GM18499 (cell line): ENCODE data around the gene AFG3L2.

Experiments used
- ATAC-seq: cut with Tn5 transposase; IDR thresholded peaks from one replicate; pipeline ENCODE4 v1.9.1; 2021; ENCODE audit warnings: moderate number of reproducible peaks; ENCODE audit not compliant: insufficient read depth, unreplicated experiment

AFG3L2 gene

DNA sequence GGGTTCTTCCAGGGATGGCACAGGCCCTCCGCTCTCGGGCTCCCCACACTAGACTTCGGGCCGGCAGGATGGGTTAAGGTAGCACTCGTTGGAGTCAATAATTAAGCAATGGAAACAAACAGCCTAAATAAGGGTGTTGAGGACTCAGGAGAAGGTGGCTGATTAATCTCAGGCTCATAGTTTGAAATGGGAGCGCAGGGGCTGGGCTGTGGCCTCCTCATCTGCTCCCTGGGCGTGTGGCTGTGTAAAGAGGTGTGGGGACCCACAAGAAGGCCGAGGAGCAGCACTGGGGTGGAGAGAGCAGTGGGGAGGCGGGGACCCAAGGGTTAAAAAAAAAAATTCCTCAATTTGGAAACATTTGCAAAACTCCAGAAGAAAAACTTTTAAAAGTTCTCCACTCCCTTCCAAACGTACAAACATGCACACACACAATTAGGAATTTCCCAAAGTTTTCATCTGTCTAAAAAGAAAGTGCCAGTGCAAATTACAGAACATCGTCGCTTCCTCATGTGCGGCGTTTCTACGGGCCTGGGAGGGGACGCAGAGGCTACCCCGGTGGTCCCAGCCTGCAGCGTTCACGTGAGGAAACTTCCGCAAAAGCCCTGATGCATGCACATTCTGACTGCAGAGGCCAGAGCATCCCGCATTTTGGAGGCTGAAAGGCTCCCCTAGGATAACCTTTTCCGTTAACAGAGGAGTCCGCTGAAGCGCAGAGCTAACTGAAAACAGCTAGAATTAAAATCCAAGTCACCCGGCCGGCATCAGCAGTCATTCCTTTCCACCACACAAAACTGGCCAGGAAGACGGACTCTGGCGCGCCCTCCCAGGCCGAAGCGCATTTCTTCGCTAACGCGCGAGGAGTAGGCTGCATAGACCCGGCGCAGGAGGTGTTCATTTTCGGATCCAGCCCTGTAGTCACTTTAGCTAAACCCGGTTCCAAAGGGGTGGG, 70.0 kb downstream of the AFG3L2 start:
- no peak for ATAC-seq

GRCh38 chr18:12305930-12306629, 70.9 kb downstream of the AFG3L2 start:
- no peak for ATAC-seq

GRCh38 chr18:12305211-12305610, 71.8 kb downstream of the AFG3L2 start:
- ATAC-seq = no peak

GRCh38 chr18:12304351-12305210, 72.4 kb downstream of the AFG3L2 start:
- no peak for ATAC-seq

GRCh38 chr18:12302391-12303147, 74.5 kb downstream of the AFG3L2 start:
- ATAC-seq = no peak

DNA sequence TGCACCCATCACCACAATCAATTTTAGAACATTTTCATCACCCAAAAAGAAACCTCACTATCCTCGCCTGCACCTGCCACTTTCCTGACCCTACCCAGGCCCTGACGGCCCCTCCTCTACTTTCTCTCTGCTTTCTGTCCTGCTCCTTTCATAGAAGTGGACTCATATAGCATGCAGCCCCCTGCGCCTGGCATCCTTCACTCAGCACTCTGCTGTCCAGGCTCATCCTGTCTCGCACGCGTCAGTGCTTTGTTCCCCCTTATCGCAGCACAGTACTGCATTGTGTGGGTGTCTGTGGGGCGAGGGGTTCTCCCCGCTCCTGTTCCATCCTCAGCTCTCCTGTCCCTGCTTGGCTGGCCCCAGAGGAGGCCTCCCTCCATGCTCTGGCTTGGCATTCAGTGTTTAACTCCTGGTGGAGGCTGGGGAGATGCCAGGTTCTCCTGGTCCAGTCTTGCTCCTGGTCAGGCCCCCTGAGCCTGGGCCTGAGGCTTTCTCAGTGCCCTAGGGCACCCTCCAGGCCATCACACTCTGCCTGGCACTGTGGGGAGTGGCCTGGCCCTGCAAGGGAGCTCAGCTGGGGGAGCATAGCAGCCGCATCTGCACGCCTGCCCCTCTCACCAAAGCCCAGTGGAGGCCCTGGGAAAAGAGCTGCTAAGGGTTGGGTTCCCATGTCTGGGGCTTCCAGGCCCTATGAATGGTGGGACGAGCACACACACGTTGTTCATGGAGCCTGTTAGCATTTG, 75.6 kb downstream of the AFG3L2 start:
- ATAC-seq = no peak

- no peak for ATAC-seq
Measured at GRCh38 chr18:12299862-12300261, 77.2 kb downstream of the AFG3L2 start.

- no peak for ATAC-seq
Measured at GRCh38 chr18:12296457-12296856, 80.6 kb downstream of the AFG3L2 start.

DNA sequence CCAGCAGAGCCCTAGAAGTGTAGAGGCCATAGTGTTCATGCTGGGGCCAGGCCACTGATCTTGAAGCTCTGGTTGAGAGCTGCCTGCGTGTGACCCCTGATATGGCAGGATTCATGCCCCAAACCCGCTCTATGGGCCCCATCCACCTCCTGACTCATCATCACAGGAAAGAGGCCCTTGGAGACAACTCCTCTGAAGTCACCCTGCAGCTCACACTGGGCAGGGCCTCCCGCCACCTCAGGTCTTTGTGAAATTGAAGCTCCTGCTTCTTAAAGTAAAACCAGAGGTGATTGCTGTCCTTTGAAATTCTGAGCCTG, 81.0 kb downstream of the AFG3L2 start:
- ATAC-seq = no peak

DNA sequence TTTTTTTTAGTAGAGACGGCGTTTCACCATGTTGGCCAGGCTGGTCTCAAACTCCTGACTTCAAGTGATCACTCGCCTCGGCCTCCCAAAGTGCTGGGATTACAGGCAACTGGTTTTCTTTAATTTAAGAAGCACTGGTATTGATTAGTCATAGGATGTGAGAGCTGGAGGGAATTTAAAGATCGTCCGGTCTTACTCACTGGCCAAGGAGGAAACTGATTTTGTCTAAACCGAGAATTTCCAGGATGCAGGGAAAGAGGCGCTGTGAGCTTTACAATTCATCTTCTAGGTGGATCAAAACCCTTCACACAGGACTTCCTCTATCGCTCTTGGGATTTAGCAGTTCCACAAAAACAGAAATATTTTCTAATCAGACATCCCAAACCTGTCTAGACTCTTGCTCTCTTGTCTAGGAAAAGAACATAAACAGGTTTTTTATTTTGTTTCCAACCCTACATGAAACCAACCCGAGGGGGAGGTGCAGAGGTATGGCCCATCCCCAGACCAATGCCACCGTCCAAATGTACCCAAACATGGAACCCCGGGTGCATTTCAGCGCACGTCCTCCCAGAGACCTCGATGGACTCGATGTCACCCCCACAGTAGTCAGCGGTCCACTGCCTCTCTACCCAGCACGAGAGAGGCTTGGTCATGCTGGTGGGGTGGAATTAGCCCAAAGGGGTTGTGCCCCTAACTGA, 81.5 kb downstream of the AFG3L2 start:
- ATAC-seq = no peak

DNA sequence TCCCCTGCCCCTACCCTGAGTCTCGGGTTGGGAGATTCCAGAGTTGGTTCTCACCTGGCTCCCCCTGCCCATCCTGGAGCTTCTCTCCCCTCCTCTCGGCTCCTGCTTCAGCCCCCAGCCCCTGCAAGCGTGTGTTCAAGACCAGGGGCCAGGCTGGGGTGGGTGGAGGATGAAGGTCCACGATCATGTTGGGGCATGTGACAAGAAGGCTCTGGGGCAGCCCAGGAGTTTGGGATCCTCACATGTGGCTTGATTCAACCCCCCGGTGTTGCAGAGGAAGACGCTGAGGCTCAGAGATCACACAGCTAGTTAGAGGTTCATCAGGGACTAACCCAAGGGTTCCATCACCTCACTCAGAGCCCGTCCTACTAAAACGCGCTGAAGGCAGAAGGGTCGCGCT, 83.2 kb downstream of the AFG3L2 start:
- no peak for ATAC-seq

DNA sequence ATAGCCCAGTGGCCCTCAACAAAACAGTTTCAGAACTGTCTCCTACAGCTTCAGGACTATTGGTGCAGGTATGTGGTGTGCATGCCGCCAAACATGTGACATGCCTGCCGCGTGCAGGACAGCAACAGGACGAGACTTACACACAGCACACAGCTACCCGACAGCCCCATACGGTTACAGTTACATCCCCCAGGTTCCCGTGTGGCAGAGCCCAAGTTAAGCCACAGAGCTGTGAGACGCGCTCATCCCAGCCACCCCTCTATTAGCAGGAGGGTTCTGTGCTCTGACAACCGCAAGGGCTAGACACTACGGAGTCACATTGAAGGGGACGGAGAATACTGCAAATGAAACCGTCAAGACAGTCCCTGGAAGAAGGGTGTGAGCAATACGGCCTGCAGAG, 85.3 kb downstream of the AFG3L2 start:
- no peak for ATAC-seq

DNA sequence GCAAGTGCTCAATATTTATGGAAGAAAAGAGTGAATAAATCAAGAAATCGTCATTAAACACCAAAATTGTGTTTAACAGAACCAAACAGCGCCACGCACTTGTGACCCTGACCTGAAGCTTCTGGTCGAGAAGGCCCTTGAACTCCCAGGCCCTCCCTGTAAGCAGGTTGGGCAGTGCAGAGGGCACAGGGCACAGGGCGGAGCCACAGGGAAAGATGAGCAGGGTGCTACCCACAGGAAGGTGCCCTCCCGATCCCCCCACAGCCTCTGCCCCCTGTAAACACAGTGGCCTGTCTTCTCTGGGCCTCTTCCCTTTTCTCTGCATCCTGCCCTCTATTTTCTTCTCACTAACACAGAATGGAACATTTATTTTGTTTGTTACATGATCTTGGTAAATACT, 85.9 kb downstream of the AFG3L2 start:
- no peak for ATAC-seq

DNA sequence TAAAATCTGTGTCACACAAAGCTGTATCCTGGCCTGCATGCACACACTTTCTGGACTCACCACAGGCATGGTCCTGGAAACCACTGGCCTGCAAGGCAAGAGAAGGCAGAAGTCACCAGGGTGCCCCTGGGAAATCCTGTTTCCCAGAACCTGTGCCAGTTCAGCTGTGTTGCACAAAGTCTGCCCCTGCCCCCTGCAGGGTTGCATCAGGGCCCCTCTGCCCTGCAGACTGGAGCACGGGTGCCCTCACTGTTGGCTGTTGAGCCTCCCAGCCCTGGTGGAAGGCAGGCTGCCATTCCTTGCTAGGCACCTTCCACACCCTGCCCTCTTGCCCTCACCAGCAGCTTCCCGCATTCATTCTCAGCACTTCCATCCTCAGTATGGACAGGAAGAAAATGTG, 86.9 kb downstream of the AFG3L2 start:
- ATAC-seq = no peak

- no peak for ATAC-seq
Measured at GRCh38 chr18:12288403-12288755, 88.6 kb downstream of the AFG3L2 start.

DNA sequence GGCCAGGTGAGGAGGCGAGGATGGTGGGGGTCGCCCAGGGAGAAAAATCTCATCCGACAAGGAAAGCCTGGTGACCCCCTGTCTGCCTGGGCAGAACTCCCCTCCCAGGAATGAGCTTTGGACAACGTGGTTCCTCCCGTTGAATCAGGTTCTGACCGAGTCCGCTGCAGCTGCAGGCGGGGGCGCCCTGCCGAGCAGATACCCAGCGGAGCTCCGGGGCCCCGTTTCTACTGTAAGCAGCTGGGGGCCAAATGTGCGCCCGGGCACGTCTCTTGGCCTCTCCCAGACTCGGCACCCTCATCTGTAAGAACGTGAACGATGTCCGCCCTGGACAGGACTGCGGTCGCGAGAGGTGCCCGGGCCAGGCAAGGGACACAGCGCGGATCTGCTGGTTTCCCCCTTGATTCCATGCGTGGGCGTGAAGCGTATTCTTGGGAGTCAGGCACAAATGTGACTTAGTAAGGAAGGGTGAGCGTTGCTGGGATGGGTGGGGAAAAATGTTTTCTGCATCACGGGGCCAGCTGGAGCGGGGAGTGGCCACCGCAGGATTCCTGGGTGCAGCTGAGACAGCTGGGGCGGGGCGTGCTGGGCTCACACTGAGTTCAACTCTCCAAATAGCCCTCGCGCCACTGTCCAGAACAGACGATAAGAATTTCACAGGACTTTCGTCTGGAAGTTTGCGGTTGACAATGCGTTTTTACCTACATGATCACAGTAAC, 89.2 kb downstream of the AFG3L2 start:
- no peak for ATAC-seq

DNA sequence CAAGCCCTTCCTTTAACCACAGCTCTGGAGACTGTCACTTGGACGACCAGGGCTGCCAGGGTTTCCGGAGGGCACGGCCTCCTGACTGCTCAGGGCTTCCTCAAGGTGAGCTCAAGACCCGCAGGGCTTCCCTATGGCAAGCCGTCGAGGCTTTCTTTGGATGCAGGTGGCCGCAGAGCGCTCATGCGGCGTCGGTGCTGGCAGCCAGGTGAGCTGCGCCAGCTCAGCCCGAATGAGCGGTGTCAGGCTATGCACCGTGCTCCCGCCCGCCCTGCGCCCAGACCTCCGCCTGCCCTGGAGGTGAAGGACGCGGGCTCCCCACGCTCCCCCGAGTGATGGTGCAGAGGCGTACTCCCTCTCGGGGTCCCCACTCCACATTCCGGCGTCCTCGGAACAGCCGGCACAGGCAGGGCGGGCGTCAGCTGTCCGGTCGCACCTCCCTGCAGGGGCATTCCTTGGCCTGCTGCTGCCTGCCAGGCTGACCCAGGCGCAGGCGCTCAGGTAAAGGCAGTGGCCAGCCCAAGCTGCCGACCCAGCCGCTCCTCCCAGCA, 89.8 kb downstream of the AFG3L2 start:
- ATAC-seq = no peak

GRCh38 chr18:12283666-12284065, 93.4 kb downstream of the AFG3L2 start:
- no peak for ATAC-seq
